GM19324 (cell line): ENCODE results near the gene PRKCE.

Experiments
- ATAC-seq: cut with Tn5 transposase; IDR thresholded peaks from one replicate; pipeline ENCODE4 v1.9.1; 2021; ENCODE audit warnings: mild to moderate bottlenecking, moderate library complexity; ENCODE audit not compliant: unreplicated experiment, low FRiP score

PRKCE gene

DNA sequence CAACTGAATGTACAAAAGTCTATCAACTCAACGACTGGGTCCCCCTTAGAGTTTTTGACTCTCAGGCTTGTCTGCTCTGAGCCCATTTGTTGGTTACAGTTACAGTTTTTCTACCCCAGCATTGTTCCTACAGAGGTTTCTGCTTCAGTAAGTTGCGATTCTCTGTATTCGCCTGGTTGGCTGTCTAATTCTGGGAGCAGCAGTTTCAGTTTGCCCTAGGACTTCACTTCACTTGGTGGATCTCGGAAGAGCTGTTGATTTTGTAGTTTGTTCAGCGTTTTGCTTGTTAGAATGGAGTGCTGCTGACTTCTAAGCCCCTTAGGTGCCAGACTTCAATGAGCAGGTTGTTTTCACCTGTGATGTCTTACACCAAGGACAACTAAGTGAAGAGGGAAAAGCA is 349.2 kb downstream of the PRKCE start:
- no peak for ATAC-seq

DNA sequence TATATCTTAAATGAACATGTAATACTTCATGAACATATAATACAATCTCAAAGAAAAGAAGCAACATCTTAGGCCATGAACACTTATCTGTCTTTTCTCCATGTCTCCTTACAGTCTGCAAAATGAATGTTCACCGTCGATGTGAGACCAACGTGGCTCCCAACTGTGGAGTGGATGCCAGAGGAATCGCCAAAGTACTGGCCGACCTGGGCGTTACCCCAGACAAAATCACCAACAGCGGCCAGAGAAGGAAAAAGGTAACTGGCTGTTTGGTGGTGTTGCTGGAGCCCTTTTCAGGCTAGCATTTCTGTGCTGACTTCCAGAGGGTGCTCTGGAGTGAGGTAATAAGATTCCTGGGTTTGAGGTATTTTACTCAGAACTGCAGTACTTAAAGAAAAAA is 349.8 kb downstream of the PRKCE start:
- ATAC-seq, result no peak

DNA sequence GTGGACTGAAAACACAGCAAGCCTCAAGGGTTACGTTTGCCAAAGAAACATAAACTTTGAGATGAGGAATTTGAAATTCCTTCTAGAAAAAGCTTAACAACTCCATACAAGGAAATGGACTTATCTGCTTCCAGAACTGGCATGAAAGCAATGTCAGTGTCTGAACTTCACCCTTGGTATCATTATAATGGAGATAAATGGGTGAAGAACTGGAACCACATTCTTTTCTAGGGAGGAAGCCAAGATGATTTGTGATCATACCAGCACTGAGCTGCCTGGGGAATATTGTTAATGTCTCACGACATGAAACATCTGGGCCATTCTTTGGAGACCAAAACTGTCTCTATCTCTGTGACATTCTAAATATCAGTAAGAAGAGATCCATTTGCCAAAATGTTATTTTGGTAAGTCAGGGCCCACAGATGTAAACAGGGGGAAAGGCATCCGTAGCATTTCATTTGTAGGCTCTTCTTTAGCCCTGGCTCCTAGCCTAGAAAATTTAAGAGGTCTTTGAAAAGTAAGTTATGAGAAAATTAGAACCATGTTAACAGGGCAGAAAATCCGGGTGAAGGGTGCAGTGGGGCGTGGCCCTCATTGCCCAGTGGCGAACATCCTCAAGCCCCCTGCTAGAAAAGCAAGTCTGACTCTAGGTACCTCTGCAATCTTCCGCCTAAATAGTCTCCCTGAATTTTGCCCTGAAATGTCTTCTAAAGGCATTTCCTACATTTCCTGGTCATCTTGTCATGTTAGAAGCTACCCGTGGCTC is 350.4 kb downstream of the PRKCE start:
- no peak for ATAC-seq

DNA sequence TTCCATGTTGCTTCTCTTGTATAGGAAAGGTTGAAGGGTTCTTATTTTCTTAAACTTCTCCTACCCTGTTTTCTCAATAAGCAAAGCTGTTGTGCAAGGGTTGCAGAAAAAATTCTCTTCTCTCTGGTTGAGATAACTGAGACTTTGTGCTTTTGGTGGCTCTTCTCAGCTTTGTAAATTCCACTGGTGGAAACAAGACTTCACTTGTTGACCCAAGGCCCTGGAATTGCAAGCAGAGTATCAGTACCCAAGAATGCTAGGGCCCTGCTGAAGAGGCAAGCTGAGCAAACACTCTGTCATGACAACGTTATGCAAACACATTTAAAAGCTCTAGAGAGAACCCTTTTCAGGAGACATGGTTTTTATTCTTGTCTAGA is 351.0 kb downstream of the PRKCE start:
- no peak for ATAC-seq

DNA sequence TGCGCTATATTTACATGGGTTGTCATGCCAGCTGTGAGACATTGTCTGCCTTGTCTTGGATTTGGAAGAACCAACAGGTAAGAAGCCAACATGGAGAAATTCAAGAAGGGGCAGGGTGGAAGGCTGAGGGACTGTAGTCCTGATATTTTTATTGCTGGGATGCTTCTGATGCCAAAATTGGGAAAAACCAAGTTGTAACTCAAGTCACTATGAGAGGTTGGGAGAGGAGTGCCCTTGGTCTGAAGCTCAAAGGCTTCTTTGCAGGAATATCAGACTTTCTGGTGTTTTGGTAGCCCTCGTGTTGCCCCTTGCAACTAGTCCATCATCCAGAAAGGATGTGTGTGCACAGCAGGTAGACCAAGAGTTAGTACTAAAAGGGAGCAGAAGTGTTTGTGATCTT is 351.5 kb downstream of the PRKCE start:
- no peak for ATAC-seq

DNA sequence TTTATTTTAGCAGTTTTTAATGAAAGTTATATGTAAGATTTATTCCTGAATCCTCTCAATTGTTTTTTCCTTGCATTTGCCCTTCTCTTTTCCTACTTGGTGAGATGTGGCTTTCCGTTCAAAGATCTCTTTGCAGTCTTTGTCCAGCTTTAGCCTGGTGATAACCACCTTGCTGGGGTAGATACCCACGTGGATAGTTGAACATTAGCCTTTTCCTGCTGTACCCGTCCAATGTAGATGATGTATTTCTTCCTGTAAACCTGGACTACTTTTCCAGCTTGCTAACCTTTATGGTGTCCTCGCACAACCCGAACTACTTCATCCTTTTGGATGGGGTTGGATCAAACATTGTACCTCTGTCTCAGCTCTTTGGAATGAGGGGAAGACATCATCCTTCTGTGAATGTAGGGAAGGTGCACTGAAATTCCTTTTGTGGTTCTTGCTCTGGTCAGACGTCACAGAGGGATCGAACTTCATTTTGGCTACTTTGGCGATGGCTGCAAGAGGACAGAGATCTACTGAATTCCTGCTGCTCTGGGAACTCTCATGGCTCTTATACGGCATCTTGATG is 352.5 kb downstream of the PRKCE start:
- ATAC-seq, result no peak

DNA sequence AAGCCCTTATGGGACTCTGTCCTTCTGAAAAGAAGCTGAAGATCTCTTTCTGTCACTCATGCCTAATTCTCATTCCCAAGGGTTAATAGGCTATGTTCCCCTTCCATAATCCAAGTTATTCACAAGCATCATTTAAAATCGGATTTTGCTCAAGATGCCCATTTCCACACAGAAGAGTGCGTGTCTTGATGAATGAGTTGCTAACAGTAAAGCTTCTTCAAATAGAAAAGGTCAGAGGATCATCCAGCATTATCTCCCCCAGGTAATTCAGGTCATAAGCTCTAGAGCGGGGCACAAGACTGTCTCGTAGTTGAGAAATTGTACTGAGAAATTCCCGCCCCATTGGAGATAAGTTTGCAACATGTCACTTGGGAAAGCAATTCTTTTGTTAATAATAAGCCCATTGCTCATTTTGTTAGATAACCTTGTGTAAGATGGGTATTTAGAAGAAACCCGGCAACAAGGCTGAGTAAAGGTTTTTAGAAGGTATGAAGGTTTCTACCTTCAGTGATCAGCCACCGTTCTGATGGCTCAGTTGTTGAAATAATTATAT is 355.1 kb downstream of the PRKCE start:
- no peak for ATAC-seq

DNA sequence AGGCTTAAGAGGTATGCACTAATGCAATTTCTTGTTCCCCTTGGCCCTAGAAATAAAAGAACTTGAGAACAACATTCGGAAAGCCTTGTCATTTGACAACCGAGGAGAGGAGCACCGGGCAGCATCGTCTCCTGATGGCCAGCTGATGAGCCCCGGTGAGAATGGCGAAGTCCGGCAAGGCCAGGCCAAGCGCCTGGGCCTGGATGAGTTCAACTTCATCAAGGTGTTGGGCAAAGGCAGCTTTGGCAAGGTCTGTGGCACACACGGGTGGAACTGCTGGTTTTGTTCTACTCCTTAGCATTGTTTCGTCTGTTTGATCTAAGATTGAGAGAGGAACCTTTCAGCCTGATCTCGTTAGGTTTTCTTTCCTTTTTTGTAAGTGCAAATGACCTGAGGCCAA is 355.9 kb downstream of the PRKCE start:
- ATAC-seq, result no peak

DNA sequence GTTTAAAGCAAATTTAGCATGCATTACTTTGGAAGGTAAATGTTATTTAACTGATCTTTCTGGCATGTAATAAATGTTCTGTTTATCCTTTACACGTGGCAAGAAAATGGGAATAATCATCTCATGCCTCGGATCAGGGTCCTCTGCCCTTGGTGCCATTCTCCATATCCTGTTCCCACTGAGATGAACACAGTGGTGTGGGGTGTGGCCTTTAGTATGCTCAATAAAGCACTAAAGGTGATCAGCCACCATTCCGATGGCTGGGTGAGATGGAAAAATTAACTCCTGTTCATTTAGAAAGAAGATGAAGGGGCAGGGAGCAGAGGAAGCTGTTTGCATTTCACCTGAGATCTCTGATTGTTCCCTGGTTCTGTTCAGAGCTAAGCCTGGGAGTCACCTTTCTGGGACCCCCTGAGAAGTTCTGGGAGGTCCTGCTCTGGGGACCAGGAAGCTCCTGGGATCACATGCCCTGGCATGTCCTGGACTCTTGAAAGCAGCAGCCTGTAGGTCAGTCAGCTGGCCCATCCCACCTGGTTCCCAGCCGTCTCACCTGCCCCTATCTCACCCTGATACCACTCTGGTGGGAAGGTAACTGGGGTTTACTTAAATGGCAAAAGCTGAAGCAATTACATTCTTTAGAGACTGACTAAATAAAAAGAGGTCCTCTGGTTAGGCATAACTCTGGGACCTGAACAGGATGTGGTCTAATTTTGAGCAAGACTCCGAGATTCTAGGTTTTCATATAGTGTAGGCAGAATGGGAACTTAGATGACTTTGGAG is 356.8 kb downstream of the PRKCE start:
- no peak for ATAC-seq

DNA sequence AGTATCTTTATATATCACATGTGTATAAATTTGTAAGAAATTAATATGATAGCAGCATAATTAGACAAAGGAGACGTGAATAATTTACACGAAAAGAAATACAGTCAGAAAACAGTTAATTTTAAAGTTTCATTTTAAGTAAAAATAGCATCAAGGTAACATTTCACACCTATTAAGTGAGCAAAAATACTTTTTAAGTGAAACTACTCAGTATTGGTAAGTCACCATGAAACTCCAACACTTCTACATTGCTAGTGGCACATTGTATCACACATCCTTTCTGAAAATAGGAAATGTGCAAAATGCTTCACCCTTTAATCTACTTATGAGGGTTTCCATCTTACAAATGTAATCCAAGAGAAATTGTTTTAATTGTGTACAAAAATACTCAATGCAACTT is 357.8 kb downstream of the PRKCE start:
- ATAC-seq, result no peak

DNA sequence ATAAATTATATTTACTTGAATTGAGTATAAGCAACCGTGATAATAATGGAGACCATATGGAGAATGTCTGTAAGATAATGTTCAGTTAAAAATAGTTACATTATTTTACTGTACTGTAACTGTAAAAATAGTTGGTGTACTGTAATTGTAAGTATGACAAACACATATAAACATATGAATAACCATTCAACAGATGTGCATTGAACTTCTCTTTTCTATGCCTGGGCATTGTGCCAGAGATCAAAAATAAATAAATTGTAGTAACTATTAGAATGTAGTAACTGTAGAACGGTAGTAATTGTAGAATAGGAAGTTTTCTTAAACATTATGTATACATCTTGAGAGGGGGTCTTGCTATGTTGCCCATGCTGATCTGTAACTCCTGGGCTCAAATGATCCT is 358.3 kb downstream of the PRKCE start:
- ATAC-seq, result no peak

DNA sequence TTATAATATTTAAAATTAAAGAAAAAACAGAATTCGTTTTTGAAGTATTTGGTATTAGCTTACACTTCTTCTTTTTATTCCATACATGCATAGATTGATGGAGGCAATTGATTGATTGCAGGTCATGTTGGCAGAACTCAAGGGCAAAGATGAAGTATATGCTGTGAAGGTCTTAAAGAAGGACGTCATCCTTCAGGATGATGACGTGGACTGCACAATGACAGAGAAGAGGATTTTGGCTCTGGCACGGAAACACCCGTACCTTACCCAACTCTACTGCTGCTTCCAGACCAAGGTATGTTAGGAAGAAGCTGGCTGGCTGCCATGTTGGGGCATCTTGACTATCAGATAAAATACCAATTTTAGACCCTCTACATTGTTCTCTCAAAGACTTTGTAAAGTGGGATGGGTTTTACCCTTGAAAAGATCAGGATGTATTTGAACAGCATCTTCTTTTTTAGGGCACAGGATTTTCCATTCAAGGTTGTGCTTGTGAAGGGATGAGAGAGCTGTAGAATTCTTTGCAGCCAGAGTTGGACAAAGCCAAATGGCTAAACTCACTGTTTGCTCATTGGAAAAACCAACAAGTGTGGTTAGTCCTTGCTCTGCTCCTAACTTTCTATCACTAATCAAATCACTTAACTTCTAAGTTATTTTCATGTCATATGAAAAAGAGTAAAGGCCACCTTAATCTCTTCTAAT is 358.9 kb downstream of the PRKCE start:
- no peak for ATAC-seq

DNA sequence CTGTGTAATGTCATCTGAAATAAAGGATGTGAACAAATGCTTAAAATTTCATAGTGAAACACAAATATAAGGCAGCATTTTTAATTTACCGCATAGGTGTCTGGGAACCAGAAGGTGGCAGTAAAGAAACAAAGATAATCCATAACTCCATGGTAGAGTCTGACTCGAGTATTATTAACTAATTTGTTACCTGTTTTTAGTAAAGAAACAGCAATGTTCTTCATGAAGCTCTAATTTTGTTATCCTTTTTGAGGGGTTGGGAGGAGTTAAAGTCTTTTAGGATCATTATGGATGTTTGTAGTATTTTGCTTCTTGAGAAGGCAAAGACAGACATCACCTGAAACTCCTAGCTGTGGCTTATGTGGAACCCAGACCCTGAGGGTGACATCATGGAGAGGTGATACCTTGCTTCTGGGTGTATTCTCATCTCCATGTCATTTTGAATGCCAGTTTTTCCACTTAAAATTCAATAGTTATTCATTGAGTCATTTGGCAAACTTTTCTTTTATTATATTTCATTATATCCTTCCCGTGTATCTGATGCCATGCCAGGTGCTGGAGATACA is 359.5 kb downstream of the PRKCE start:
- ATAC-seq, result no peak

DNA sequence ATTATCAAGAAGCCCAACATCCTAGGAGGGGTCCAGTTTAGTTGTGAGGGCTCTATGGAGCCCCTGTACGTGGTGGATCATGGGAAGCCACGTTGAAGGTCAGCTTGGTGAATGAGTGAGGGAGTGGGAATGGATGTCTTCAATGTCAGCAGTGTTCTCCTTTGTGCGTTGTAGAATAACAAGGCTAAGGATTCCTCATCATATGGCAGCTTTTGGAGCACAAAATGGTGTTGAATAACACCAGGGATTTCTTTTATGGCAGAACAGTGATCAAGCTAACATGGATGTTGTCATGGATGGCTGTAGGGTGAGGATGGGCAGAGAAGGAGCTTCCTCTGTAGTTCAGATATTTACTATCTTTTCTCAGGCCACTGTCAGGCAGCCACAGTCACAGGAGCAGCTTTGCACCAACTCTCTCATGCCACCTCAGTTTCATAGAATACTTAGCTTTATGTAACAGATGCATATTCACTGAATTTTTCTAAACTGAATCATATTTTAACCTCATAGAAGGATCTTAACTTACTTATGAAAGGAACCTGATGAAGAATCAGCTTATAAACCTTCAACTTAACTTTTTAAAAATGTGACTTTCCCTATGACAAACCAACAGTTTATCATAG is 361.3 kb downstream of the PRKCE start:
- ATAC-seq, result no peak

DNA sequence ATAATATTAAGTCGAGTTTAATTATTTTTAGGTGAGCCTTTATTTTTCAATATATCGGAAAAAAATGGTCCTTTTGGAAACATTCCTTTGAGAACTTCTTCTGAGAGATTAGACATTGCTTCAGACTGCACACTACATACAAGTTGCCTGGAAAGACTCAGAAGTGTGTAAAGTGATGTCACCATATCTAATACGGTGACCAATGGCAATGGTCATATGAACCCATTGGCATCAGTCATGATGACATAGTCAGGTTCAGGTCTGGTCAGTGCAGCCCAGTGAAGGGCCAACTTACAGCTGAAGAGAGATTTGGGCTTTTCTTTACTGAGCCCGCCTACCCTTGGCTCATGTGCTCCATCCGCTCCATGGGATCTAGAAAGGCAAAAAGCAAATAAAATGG is 362.3 kb downstream of the PRKCE start:
- no peak for ATAC-seq

DNA sequence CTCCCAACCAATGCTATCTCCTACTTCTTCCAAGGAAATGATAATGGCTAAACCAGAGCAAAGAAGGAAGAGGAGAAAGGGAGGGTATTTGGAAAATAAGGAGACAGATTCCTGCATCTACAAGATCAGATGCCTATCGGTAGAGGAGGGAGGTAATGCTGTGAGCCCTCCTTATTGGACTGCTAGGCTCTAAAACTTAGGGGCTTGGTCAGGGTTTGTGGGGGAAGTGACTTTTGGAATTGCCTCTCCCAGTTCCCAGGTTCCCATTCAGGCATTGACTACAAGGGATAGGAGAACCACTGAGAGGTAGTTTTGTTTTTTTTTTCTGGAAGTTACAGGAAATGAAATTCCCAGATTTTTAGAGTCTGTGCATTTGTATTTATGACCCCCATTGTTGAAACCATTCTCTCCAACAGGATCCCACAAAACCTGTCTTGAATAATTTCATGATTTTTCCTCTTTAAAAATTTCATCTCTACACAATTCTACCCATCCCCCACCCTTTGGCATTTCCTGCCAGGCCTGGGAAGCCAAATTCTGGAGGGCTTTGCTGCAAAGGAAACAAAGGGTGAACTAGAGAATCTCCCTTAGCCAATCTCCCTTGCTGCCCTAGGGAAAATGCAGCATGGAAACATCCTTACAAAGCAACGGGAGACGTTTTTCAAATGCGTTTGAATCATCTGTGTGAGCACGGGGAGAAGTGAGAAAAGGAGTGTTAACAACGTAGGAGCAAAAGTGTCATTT is 363.6 kb downstream of the PRKCE start:
- no peak for ATAC-seq

DNA sequence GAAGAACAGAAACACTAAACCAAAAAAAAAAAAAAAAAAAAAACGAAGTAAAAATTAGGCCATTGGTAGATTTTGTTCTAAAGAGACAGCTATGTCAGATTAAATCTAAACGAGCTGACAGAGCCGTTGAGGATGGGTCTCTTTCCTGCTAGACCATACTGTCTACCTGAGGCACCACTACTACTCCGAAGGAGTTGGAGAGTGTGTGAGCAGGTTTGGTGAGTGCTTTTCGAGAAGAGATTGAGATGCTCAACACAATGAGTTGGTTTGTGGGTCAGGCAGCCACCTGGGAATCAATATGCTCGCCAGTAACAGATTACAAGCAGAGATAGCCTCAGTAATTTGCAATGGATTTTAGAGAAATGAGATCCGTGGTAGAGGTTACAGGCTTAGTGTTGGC is 364.2 kb downstream of the PRKCE start:
- ATAC-seq, result no peak

DNA sequence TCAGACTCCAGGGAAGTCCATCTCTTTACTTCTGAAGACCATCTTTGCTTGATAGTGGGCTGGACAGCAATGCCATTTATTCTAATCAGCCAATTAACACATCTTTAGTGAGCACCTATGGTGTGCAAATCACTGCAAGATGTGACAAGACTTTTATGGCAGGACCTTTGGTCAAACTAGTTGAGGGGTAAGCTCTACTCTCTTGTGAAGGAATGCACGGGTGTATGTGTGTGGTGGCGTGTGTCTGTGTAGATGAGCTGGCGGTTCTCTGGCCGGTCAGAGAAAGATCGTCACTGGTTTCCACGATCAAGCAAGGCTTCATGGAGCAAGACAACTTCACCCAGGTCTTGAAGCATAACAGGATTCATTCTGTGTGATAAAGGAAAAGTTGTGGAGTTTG is 364.6 kb downstream of the PRKCE start:
- ATAC-seq, result no peak

DNA sequence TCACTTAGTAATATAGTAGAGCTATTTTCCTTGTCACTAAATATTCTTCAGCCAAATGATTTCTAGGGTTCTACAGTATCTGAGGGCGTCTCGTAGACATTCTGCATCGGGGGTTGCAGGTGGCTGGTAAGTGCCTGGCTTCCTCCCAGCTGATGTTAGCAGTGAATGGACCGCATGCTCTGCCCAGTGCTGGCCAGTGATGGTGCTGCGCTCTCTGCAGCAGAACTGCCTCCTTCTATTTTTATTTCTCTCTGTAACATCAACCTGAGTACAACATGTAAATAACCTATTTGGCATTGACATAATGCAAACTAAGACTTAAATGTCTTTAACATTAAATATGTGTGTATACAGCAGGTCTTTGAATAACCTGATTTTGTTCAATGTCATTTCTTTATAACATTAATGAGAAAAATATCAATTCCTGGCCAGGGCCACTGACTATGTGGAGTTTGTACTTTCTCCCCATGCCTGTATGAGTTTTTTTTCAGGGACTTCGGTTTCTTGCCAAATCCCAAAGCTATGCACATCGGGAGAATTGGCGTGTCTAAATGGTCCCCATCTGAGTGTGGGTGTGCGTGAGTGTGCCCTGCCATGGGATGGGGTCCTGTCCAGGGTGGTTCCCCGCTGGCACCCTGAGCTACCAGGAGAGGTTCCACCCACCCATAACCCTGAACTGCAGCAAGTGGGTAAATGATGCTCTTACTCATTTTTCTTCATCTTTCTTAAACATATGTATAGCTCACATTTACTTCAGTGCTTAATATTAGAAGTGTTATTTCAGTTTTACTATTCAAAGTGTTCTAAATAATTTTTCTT is 367.5 kb downstream of the PRKCE start:
- ATAC-seq, result no peak
